PC-3 (cell line): Measurements from ENCODE around the gene MAMLD1. TPM values are rescaled to one million over a fixed set of nuclear protein-coding genes. Genes with fewer than 3 reads are reported as not detected.

Source experiments
- ATAC-seq: fragments of 200-7000 bp; cut with Tn5 transposase; 2 replicates; pipeline ENCODE4 v1.9.1; 2020; ENCODE audit warnings: mild to moderate bottlenecking, moderate library complexity
- BruUV-seq: library from RNA; stranded (reverse); fragments of 400-500 nt; replicated peaks from 2 replicates; lab custom pipeline; 2021; lab: Mats Ljungman, UMichigan
- CTCF ChIA-PET: fragments of 300-600 bp; sonication (Branson Sonifier 250); formaldehyde crosslinking; loops from one replicate; lab custom pipeline; 2022; ENCODE audit warnings: antibody characterized with exemption; lab: Charles Lee
- POLR2A ChIA-PET: fragments of 300-600 bp; sonication (Branson Sonifier 250); formaldehyde crosslinking; loops from one replicate; lab custom pipeline; 2022; ENCODE audit warnings: antibody characterized with exemption; ENCODE audit not compliant: unreplicated experiment; lab: Charles Lee
- DNase-seq: peaks from one replicate; pipeline ENCODE4 v3.0.0-alpha.2; 2015
- H2AFZ ChIP-seq: fragments of 300-600 bp; sonication (generic); 2 replicates; pipeline ENCODE4 v1.6.0; 2016; ENCODE audit warnings: antibody characterized with exemption, low read length
- H3F3A ChIP-seq: fragments of 300-600 bp; sonication (generic); one replicate; pipeline ENCODE4 v1.6.0; 2017; ENCODE audit warnings: antibody characterized with exemption, low read length, control low read depth, mild to moderate bottlenecking; ENCODE audit not compliant: unreplicated experiment
- H3K27ac ChIP-seq: fragments of 300-600 bp; sonication (generic); 2 replicates; pipeline ENCODE4 v1.5.1; 2016; ENCODE audit warnings: mild to moderate bottlenecking, low read length
- H3K27me3 ChIP-seq: fragments of 300-600 bp; sonication (generic); 2 replicates; pipeline ENCODE4 v1.6.1; 2016; ENCODE audit warnings: low read length, mixed read lengths
- H3K36me3 ChIP-seq: fragments of 300-600 bp; sonication (generic); 2 replicates; pipeline ENCODE4 v1.6.1; 2016; ENCODE audit warnings: low read depth, mixed run types, low read length, mixed read lengths
- H3K4me1 ChIP-seq: fragments of 300-600 bp; sonication (generic); 2 replicates; pipeline ENCODE4 v1.5.1; 2016; ENCODE audit warnings: low read length; ENCODE audit not compliant: insufficient read depth
- H3K4me2 ChIP-seq: fragments of 300-600 bp; sonication (generic); 2 replicates; pipeline ENCODE4 v1.6.0; 2016; ENCODE audit warnings: low read length
- H3K4me3 ChIP-seq: fragments of 300-600 bp; sonication (generic); 2 replicates; pipeline ENCODE4 v1.5.1; 2016; ENCODE audit warnings: mild to moderate bottlenecking, low read length, mixed read lengths
- H3K79me2 ChIP-seq: fragments of 300-600 bp; sonication (generic); 2 replicates; pipeline ENCODE4 v1.6.1; 2017; ENCODE audit warnings: low read length, mixed read lengths
- H3K9ac ChIP-seq: fragments of 300-600 bp; sonication (generic); 2 replicates; pipeline ENCODE4 v1.6.0; 2016; ENCODE audit warnings: mild to moderate bottlenecking, low read length
- H3K9me2 ChIP-seq: fragments of 300-600 bp; sonication (generic); replicated peaks from 2 replicates; pipeline ENCODE4 v1.6.1; 2016; ENCODE audit warnings: mixed run types, low read length, mixed read lengths
- H3K9me3 ChIP-seq: fragments of 300-600 bp; sonication (generic); 2 replicates; pipeline ENCODE4 v1.6.1; 2016; ENCODE audit warnings: low read length, mixed read lengths
- H4K20me1 ChIP-seq: fragments of 300-600 bp; sonication (generic); 2 replicates; pipeline ENCODE4 v1.6.1; 2016; ENCODE audit warnings: low read length, mixed read lengths
- CTCF ChIP-seq: fragments of 300-600 bp; sonication (generic); conservative IDR thresholded peaks from 2 replicates; pipeline ENCODE4 v1.5.1; 2017; ENCODE audit warnings: antibody characterized with exemption, low read depth, mild to moderate bottlenecking, low read length
- EZH2 ChIP-seq: fragments of 300-600 bp; sonication (generic); IDR thresholded peaks from one replicate; pipeline ENCODE4 v1.6.1; 2017; ENCODE audit warnings: antibody characterized with exemption, mild to moderate bottlenecking, low read length; ENCODE audit not compliant: unreplicated experiment
- EZH2phosphoT487 ChIP-seq: fragments of 300-600 bp; sonication (generic); IDR thresholded peaks from 2 replicates; pipeline ENCODE4 v1.6.1; 2018; ENCODE audit warnings: mild to moderate bottlenecking, antibody characterized with exemption, low read length, borderline replicate concordance
- intact Hi-C: fragments of 100-400 bp; cut with micrococcal nuclease; formaldehyde crosslinking; loops from 2 replicates; pipeline ENCODE4 v1.9.0; 2023
- total RNA-seq: library from RNA; depleted of rRNA; stranded (reverse); fragments of >200 nt; gene quantifications from 2 replicates; pipeline ENCODE4 v1.2.3, GENCODE V29; 2014

MAMLD1 gene
- total RNA-seq, 1 experiment from 2014 or later: 2.8 TPM

- TF ChIP-seq EZH2phosphoT487: no peak
- TF ChIP-seq EZH2: no peak
- no peak for TF ChIP-seq CTCF
These were observed 145.6 kb downstream of the MAMLD1 start for GRCh38 chrX:150508451-150509367.

GRCh38 chrX:150509703-150510102, 146.6 kb downstream of the MAMLD1 start:
- Histone ChIP-seq H3K9me3 (no peaks in the 10 kb centered on the region), H3K27me3 (no peaks in the 10 kb centered on the region), H3K79me2 (no peaks in the 10 kb centered on the region), H3K4me2 (no peak overlapping the region), H3K36me3 (no peaks in the 10 kb centered on the region), H3K9ac (no peak overlapping the region), H4K20me1 (no peaks in the 10 kb centered on the region), H3F3A (no peaks in the 10 kb centered on the region), H3K9me2 (no peaks in the 10 kb centered on the region), H3K4me3 (no peak overlapping the region), H3K4me1 (peaks cover 4% of the 10 kb centered on the region; the same call in 1 of the 2 replicates), H2AFZ (no peak overlapping the region), H3K27ac (no peak overlapping the region)
- ATAC-seq (no peak), DNase-seq (no peak)
- ChIA-PET POLR2A (no interaction called here), CTCF (no interaction called here)
- intact Hi-C loops: no loop called here
- TF ChIP-seq EZH2: no peak
- TF ChIP-seq CTCF: no peak
- no peak for TF ChIP-seq EZH2phosphoT487
- no TSS peak for BruUV-seq

More at GRCh38 chrX:150508451-150509367, 145.6 kb downstream of the MAMLD1 start:
- no peaks in the 10 kb centered on the region for H3K79me2 ChIP-seq
- H2AFZ ChIP-seq: no peak overlapping the region
- POLR2A ChIA-PET: no interaction called here
- no peak overlapping the region for H3K4me3 ChIP-seq
- H4K20me1 ChIP-seq: no peaks in the 10 kb centered on the region
- DNase-seq (no peak), ATAC-seq (no peak)
- no peaks in the 10 kb centered on the region for H3K36me3 ChIP-seq
- CTCF ChIA-PET: no interaction called here
- H3K27ac ChIP-seq: no peak overlapping the region
- H3K4me2 ChIP-seq: no peak overlapping the region
- peaks cover 14% of the 10 kb centered on the region for H3K4me1 ChIP-seq
- no peaks in the 10 kb centered on the region for H3K9me3 ChIP-seq
- no peaks in the 10 kb centered on the region for H3K27me3 ChIP-seq
- H3K9ac ChIP-seq: no peak overlapping the region
- intact Hi-C loops: no loop called here
- BruUV-seq: no TSS peak
- no peaks in the 10 kb centered on the region for H3F3A ChIP-seq
- H3K9me2 ChIP-seq: no peaks in the 10 kb centered on the region

GRCh38 chrX:150512461-150512901, 149.4 kb downstream of the MAMLD1 start:
- Histone ChIP-seq H3K36me3 (no peaks in the 10 kb centered on the region), H3K4me1 (no peaks in the 10 kb centered on the region), H3K9ac (no peak overlapping the region), H3K79me2 (no peaks in the 10 kb centered on the region), H2AFZ (no peak overlapping the region), H3K4me2 (no peak overlapping the region), H4K20me1 (no peaks in the 10 kb centered on the region), H3F3A (no peaks in the 10 kb centered on the region), H3K27ac (no peak overlapping the region), H3K27me3 (no peaks in the 10 kb centered on the region), H3K4me3 (no peak overlapping the region), H3K9me3 (no peaks in the 10 kb centered on the region), H3K9me2 (no peaks in the 10 kb centered on the region)
- ATAC-seq: no peak; the same call in 1 of the 2 replicates
- BruUV-seq: no TSS peak
- ChIA-PET CTCF (no interaction called here), POLR2A (no interaction called here)
- DNase-seq: no peak
- TF ChIP-seq CTCF (no peak), EZH2phosphoT487 (no peak), EZH2 (no peak)
- intact Hi-C loops: no loop called here
